Chondrocyte (in vitro differentiated cells): ENCODE data around the gene TSSK2. TPM values are rescaled to one million over a fixed set of nuclear protein-coding genes. Genes with fewer than 3 reads are reported as not detected.
"Not testable (repeated sequence)": the region's sequence is repeated elsewhere in the genome, so short reads cannot be mapped to it uniquely, and the experiment has no call there.

ENCODE experiments used
- DNase-seq: peaks from one replicate; pipeline ENCODE4 v3.0.0; 2021; ENCODE audit warnings: mixed read lengths, low spot score
- H3K27ac Mint-ChIP-seq: one replicate; pipeline ENCODE4 v1.8.0; 2021; ENCODE audit warnings: mild to moderate bottlenecking, moderate library complexity, mixed read lengths; ENCODE audit not compliant: unreplicated experiment
- H3K27me3 Mint-ChIP-seq: 2 replicates; pipeline ENCODE4 v1.8.0; 2021; ENCODE audit warnings: low read depth, mixed read lengths
- H3K36me3 Mint-ChIP-seq: 2 replicates; pipeline ENCODE4 v1.8.0; 2021; ENCODE audit warnings: low read depth, mixed read lengths
- H3K4me1 Mint-ChIP-seq: 2 replicates; pipeline ENCODE4 v1.8.0; 2021; ENCODE audit warnings: low read depth, mild to moderate bottlenecking, mixed read lengths
- H3K4me3 Mint-ChIP-seq: one replicate; pipeline ENCODE4 v1.8.0; 2021; ENCODE audit warnings: mild to moderate bottlenecking, moderate library complexity, mixed read lengths; ENCODE audit not compliant: unreplicated experiment
- H3K9me3 Mint-ChIP-seq: 2 replicates; pipeline ENCODE4 v1.8.0; 2021; ENCODE audit warnings: low read depth, mixed read lengths
- long read RNA-seq: library from polyadenylated mRNA; stranded (forward); transcript quantifications from one replicate; pipeline ENCODE4 v2.0.0, GENCODE V29; 2021
- total RNA-seq: library from RNA; stranded (reverse); gene quantifications from 3 replicates; pipeline ENCODE4 v1.2.1, GENCODE V29; 2021
- TF ChIP-seq, protein P1 (sequence below): fragments of 200-600 bp; sonication (generic); IDR thresholded peaks from 2 replicates; pipeline ENCODE4 v1.5.0; 2021; ENCODE audit warnings: antibody characterized with exemption, mild to moderate bottlenecking, moderate library complexity

Gene TSSK2
- not detected in 3 replicates for total RNA-seq
- long read RNA-seq = 0 reads

DNA sequence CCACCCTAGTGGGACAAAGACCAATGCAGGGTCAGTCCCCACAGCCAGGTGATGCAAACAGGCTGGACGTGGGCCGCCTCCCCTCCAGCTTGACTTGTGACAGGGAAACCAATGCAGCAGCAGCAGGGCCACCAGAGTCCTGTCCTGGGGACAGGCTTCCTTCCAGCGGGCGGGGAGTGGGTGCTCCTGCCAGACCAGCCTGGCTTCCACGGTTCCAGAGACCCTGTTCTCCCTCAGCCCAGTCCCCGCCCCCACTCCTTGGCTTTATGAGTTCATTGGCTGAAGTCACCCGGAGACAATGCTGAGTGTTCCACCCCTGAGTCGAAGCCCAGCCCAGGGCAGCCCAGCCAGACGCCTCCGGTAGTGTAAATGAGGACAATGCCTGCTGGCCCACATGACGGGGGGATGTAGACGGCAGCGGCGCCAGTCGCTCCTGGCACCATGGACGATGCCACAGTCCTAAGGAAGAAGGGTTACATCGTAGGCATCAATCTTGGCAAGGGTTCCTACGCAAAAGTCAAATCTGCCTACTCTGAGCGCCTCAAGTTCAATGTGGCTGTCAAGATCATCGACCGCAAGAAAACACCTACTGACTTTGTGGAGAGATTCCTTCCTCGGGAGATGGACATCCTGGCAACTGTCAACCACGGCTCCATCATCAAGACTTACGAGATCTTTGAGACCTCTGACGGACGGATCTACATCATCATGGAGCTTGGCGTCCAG lies at the start of gene TSSK2:
TSS of gene TSSK2 (plus strand) at position 350 of the 726 bp plus-strand sequence. CDS start at position 442, 92 bp downstream.
- Mint-ChIP-seq H3K27me3 (no peaks in the 10 kb centered on the region), H3K9me3 (no peaks in the 10 kb centered on the region), H3K4me1 (no peaks in the 10 kb centered on the region), H3K4me3 (no peak within 1 kb of the TSS), H3K36me3 (peaks cover 28% of the 10 kb centered on the region), H3K27ac (no peak within 1 kb of the TSS)
- peak; percentile 85 for DNase-seq
- TF ChIP-seq, protein P1, sequence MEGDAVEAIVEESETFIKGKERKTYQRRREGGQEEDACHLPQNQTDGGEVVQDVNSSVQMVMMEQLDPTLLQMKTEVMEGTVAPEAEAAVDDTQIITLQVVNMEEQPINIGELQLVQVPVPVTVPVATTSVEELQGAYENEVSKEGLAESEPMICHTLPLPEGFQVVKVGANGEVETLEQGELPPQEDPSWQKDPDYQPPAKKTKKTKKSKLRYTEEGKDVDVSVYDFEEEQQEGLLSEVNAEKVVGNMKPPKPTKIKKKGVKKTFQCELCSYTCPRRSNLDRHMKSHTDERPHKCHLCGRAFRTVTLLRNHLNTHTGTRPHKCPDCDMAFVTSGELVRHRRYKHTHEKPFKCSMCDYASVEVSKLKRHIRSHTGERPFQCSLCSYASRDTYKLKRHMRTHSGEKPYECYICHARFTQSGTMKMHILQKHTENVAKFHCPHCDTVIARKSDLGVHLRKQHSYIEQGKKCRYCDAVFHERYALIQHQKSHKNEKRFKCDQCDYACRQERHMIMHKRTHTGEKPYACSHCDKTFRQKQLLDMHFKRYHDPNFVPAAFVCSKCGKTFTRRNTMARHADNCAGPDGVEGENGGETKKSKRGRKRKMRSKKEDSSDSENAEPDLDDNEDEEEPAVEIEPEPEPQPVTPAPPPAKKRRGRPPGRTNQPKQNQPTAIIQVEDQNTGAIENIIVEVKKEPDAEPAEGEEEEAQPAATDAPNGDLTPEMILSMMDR = no peak

DNA sequence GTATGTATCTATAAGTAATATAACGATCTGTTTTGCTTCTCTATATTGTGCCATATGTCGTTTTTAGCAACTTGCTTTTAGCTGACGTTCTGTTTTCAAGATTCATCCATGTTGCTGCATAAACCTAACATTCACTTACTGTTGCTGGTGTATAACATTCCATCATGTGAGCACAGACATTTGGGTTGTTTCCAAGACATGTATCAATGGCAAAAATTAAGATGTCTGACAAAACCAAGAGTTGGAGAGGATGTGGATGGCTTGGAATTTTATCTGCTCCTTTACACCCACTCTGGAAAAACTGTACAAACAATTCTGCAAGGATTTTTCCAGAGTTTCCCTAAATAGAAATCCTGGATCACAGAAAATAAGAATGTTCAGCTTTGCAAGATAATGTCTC lies 49.8 kb upstream of the TSSK2 start:
- Mint-ChIP-seq H3K4me3 (no peak overlapping the region), H3K27ac (peak overlapping the region; percentile 46), H3K4me1 (peaks cover 26% of the 10 kb centered on the region), H3K27me3 (no peaks in the 10 kb centered on the region), H3K36me3 (peaks cover 11% of the 10 kb centered on the region), H3K9me3 (no peaks in the 10 kb centered on the region)
- TF ChIP-seq, protein P1 = no peak
- no peak for DNase-seq

DNA sequence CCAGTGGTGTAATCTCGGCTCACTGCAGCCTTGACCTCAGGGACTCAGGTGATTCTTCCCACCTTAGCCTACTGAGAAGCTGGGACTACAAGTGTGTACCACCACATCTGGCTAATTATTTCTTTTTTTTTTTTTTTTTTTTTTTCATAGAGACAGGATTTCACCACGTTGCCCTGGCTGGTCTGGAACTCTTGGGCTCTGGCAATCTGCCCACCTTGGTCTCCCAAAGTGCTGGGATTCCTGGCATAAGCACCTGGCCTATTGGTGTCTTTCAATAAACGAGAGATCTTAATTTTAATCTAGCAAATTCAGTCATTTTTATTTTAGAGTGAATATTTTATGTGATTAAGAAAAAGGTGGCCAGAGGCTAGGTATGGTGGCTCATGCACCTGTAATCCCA lies 49.0 kb upstream of the TSSK2 start:
- TF ChIP-seq, protein P1 = no peak
- DNase-seq = no peak
- no peaks in the 10 kb centered on the region for H3K9me3 Mint-ChIP-seq
- no peaks in the 10 kb centered on the region for H3K27me3 Mint-ChIP-seq
- no peak overlapping the region for H3K27ac Mint-ChIP-seq
- peaks cover 11% of the 10 kb centered on the region for H3K36me3 Mint-ChIP-seq
- peaks cover 33% of the 10 kb centered on the region for H3K4me1 Mint-ChIP-seq
- H3K4me3 Mint-ChIP-seq = no peak overlapping the region

DNA sequence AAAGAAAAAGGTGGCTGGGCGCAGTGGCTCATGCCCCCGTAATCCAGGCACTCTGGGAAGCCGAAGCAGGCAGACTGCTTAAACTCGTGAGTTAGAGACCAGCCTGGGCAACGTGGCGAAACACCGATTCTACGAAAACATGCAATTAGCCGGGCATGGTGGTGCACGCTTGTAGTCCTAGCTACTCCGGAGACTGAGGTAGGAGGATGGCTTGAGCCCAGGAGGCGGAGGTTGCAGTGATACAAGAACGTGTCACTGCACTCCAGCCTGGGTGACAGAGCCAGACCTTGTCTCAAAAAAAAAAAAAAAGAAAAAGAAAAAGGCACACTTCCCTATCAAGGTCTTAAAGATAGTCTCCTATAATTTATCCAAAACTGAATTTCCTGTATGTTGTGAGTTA lies 48.3 kb upstream of the TSSK2 start:
- no peak for DNase-seq
- no peaks in the 10 kb centered on the region for H3K9me3 Mint-ChIP-seq
- no peaks in the 10 kb centered on the region for H3K27me3 Mint-ChIP-seq
- TF ChIP-seq, protein P1 = no peak
- H3K27ac Mint-ChIP-seq = no peak overlapping the region
- peaks cover 33% of the 10 kb centered on the region for H3K4me1 Mint-ChIP-seq
- H3K4me3 Mint-ChIP-seq = no peak overlapping the region
- peaks cover 11% of the 10 kb centered on the region for H3K36me3 Mint-ChIP-seq

DNA sequence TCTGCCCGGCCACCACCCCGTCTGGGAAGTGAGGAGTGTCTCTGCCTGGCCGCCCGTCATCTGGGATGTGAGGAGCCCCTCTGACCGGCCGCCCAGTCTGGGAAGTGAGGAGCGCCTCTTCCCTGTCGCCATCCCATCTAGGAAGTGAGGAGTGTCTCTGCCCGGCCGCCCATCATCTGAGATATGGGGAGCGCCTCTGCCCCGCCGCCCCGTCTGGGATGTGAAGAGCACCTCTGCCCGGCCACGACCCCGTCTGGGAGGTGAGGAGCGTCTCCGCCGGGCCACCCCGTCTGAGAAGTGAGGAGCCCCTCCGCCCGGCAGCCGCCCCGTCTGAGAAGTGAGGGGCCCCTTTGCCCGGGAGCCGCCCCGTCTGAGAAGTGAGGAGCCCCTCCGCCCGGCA lies 47.0 kb upstream of the TSSK2 start:
- Mint-ChIP-seq H3K27ac (peak overlapping the region; percentile 45), H3K36me3 (peaks cover 13% of the 10 kb centered on the region), H3K4me1 (peaks cover 37% of the 10 kb centered on the region)
- H3K4me3 Mint-ChIP-seq, H3K9me3 Mint-ChIP-seq, H3K27me3 Mint-ChIP-seq, DNase-seq: not testable (repeated sequence)

DNA sequence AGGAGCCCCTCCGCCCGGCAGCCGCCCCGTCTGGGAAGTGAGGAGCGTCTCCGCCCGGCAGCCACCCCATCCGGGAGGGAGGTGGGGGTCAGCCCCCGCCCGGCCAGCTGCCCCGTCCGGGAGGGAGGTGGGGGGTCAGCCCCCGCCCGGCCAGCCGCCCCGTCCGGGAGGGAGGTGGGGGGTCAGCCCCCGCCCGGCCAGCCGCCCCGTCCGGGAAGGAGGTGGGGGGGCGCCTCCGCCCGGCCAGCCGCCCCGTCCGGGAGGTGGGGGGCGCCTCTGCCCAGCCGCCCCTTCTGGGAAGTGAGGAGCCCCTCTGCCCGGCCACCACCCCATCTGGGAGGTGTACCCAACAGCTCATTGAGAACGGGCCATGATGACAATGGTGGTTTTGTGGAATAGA lies 46.5 kb upstream of the TSSK2 start:
- H3K4me3 Mint-ChIP-seq, DNase-seq, H3K9me3 Mint-ChIP-seq, H3K27ac Mint-ChIP-seq, H3K27me3 Mint-ChIP-seq: not testable (repeated sequence)
- Mint-ChIP-seq H3K36me3 (peaks cover 13% of the 10 kb centered on the region), H3K4me1 (peaks cover 37% of the 10 kb centered on the region)
